ENCODE data around the gene ZMYND11.

The ZMYND11 gene

GRCh38 chr10:112246-112645 lies 23.0 kb upstream of the ZMYND11 start:
- no peak overlapping the region for H3K23ac ChIP-seq (ENCODE audit: low read length)
- no peak overlapping the region for H4K12ac ChIP-seq (ENCODE audit: low read depth, low read length)
- peak; percentile 88 to 91 for DNase-seq
- WGBS (ENCODE audit: extremely low coverage, insufficient coverage, insufficient read length) = no CpG with 5 or more reads among the region's 3 CpGs
- no peak overlapping the region for H3K4ac ChIP-seq (ENCODE audit: low read depth, low read length)
- H3K14ac ChIP-seq (ENCODE audit: low read length) = no peak overlapping the region
- no peak overlapping the region for H2AK5ac ChIP-seq (ENCODE audit: low read length)
- no peaks in the 10 kb centered on the region for H3K79me2 ChIP-seq (ENCODE audit: control insufficient read depth, insufficient read depth, low read length, poor library complexity)
- peak overlapping the region; percentile 52 for H3K9ac ChIP-seq (ENCODE audit: low read length)
- no peaks in the 10 kb centered on the region for H3K79me1 ChIP-seq (ENCODE audit: low read length)
- no peak overlapping the region for H3K4me3 ChIP-seq (ENCODE audit: low read depth, low read length)
- H3K4me2 ChIP-seq (ENCODE audit: low read length) = no peak overlapping the region
- no peaks in the 10 kb centered on the region for H3K36me3 ChIP-seq (ENCODE audit: control insufficient read depth in 1 of 2, insufficient read depth in 2 of 2, low read length in 2 of 2)
- no peak overlapping the region for H2BK5ac ChIP-seq (ENCODE audit: low read depth, low read length, poor library complexity)
- H4K8ac ChIP-seq (ENCODE audit: low read depth, low read length) = no peak overlapping the region
- no peak overlapping the region for H3K18ac ChIP-seq (ENCODE audit: low read length)
- no peak overlapping the region for H2AFZ ChIP-seq (ENCODE audit: insufficient read depth, low read length, poor library complexity)
- H3K9me3 ChIP-seq (ENCODE audit: insufficient read depth, low read depth, low read length) = peaks cover 3% of the 10 kb centered on the region
- H3K27ac ChIP-seq (ENCODE audit: low read depth, low read length) = no peak overlapping the region
- H2BK120ac ChIP-seq (ENCODE audit: insufficient read depth, low read length, poor library complexity) = no peak overlapping the region
- no peak overlapping the region for H4K91ac ChIP-seq (ENCODE audit: low read depth, low read length)
- H3K27me3 ChIP-seq (ENCODE audit: insufficient read depth, low read length) = no peaks in the 10 kb centered on the region
- peaks cover 0 to 2% of the 10 kb centered on the region in 2 experiments for H3K4me1 ChIP-seq (ENCODE audit: control insufficient read depth in 1 of 2, insufficient read depth in 2 of 2, low read length in 2 of 2)
- H2BK12ac ChIP-seq (ENCODE audit: low read length) = no peak overlapping the region

GRCh38 chr10:124874-125273 lies 10.4 kb upstream of the ZMYND11 start:
- H3K9ac ChIP-seq (ENCODE audit: low read length) = no peak overlapping the region
- H2BK12ac ChIP-seq (ENCODE audit: low read length) = no peak overlapping the region
- H3K18ac ChIP-seq (ENCODE audit: low read length) = no peak overlapping the region
- H3K9me3 ChIP-seq (ENCODE audit: insufficient read depth, low read depth, low read length) = no peaks in the 10 kb centered on the region
- H3K23ac ChIP-seq (ENCODE audit: low read length) = no peak overlapping the region
- no peak overlapping the region for H3K14ac ChIP-seq (ENCODE audit: low read length)
- DNase-seq = no peak
- no peak overlapping the region for H2BK5ac ChIP-seq (ENCODE audit: low read depth, low read length, poor library complexity)
- no peaks in the 10 kb centered on the region for H3K27me3 ChIP-seq (ENCODE audit: insufficient read depth, low read length)
- no peak overlapping the region for H3K4me2 ChIP-seq (ENCODE audit: low read length)
- H3K27ac ChIP-seq (ENCODE audit: low read depth, low read length) = no peak overlapping the region
- H3K79me1 ChIP-seq (ENCODE audit: low read length) = no peaks in the 10 kb centered on the region
- no peak overlapping the region for H4K8ac ChIP-seq (ENCODE audit: low read depth, low read length)
- H4K91ac ChIP-seq (ENCODE audit: low read depth, low read length) = no peak overlapping the region
- WGBS (ENCODE audit: extremely low coverage, insufficient coverage, insufficient read length) = no CpG with 5 or more reads among the region's 1 CpG
- no peak overlapping the region for H3K4ac ChIP-seq (ENCODE audit: low read depth, low read length)
- no peak overlapping the region for H2AFZ ChIP-seq (ENCODE audit: insufficient read depth, low read length, poor library complexity)
- no peak overlapping the region for H2BK120ac ChIP-seq (ENCODE audit: insufficient read depth, low read length, poor library complexity)
- H3K36me3 ChIP-seq (ENCODE audit: control insufficient read depth in 1 of 2, insufficient read depth in 2 of 2, low read length in 2 of 2) = no peaks in the 10 kb centered on the region
- H3K79me2 ChIP-seq (ENCODE audit: control insufficient read depth, insufficient read depth, low read length, poor library complexity) = no peaks in the 10 kb centered on the region
- peaks cover 0 to under 1% of the 10 kb centered on the region in 2 experiments for H3K4me1 ChIP-seq (ENCODE audit: control insufficient read depth in 1 of 2, insufficient read depth in 2 of 2, low read length in 2 of 2)
- no peak overlapping the region for H2AK5ac ChIP-seq (ENCODE audit: low read length)
- no peak overlapping the region for H3K4me3 ChIP-seq (ENCODE audit: low read depth, low read length)
- H4K12ac ChIP-seq (ENCODE audit: low read depth, low read length) = no peak overlapping the region

GRCh38 chr10:127612-128432 lies 7.4 kb upstream of the ZMYND11 start:
- Histone ChIP-seq H4K12ac (ENCODE audit: low read depth, low read length) (no peak overlapping the region), H2AFZ (ENCODE audit: insufficient read depth, low read length, poor library complexity) (no peak overlapping the region), H3K27me3 (ENCODE audit: insufficient read depth, low read length) (no peaks in the 10 kb centered on the region), H2BK12ac (ENCODE audit: low read length) (no peak overlapping the region), H4K8ac (ENCODE audit: low read depth, low read length) (no peak overlapping the region), H4K91ac (ENCODE audit: low read depth, low read length) (no peak overlapping the region), H3K23ac (ENCODE audit: low read length) (no peak overlapping the region), H2AK5ac (ENCODE audit: low read length) (no peak overlapping the region), H3K4me1 (ENCODE audit: control insufficient read depth in 1 of 2, insufficient read depth in 2 of 2, low read length in 2 of 2) (peaks cover 8 to 14% of the 10 kb centered on the region in 2 experiments), H3K14ac (ENCODE audit: low read length) (no peak overlapping the region), H3K9ac (ENCODE audit: low read length) (no peak overlapping the region), H3K4me3 (ENCODE audit: low read depth, low read length) (no peak overlapping the region), H2BK120ac (ENCODE audit: insufficient read depth, low read length, poor library complexity) (no peak overlapping the region), H2BK5ac (ENCODE audit: low read depth, low read length, poor library complexity) (no peak overlapping the region), H3K79me2 (ENCODE audit: control insufficient read depth, insufficient read depth, low read length, poor library complexity) (no peaks in the 10 kb centered on the region), H3K4me2 (ENCODE audit: low read length) (no peak overlapping the region), H3K36me3 (ENCODE audit: control insufficient read depth in 1 of 2, insufficient read depth in 2 of 2, low read length in 2 of 2) (no peaks in the 10 kb centered on the region), H3K79me1 (ENCODE audit: low read length) (no peaks in the 10 kb centered on the region), H3K4ac (ENCODE audit: low read depth, low read length) (no peak overlapping the region), H3K9me3 (ENCODE audit: insufficient read depth, low read depth, low read length) (no peaks in the 10 kb centered on the region), H3K27ac (ENCODE audit: low read depth, low read length) (no peak overlapping the region), H3K18ac (ENCODE audit: low read length) (no peak overlapping the region)
- WGBS (ENCODE audit: extremely low coverage, insufficient coverage, insufficient read length) = no CpG with 5 or more reads among the region's 9 CpGs
- peak in 1 of 2 donors; percentile 15 for DNase-seq

- Histone ChIP-seq H3K4me3 (ENCODE audit: low read depth, low read length) (no peak overlapping the region), H3K79me1 (ENCODE audit: low read length) (peaks cover 4% of the 10 kb centered on the region), H3K23ac (ENCODE audit: low read length) (no peak overlapping the region), H2AK5ac (ENCODE audit: low read length) (no peak overlapping the region), H3K9ac (ENCODE audit: low read length) (no peak overlapping the region), H3K18ac (ENCODE audit: low read length) (no peak overlapping the region), H3K4me1 (ENCODE audit: control insufficient read depth in 1 of 2, insufficient read depth in 2 of 2, low read length in 2 of 2) (peaks cover 9 to 15% of the 10 kb centered on the region in 2 experiments), H3K79me2 (ENCODE audit: control insufficient read depth, insufficient read depth, low read length, poor library complexity) (peaks cover 3% of the 10 kb centered on the region), H3K36me3 (ENCODE audit: control insufficient read depth in 1 of 2, insufficient read depth in 2 of 2, low read length in 2 of 2) (no peaks in the 10 kb centered on the region), H3K14ac (ENCODE audit: low read length) (no peak overlapping the region), H2AFZ (ENCODE audit: insufficient read depth, low read length, poor library complexity) (no peak overlapping the region), H4K8ac (ENCODE audit: low read depth, low read length) (no peak overlapping the region), H2BK5ac (ENCODE audit: low read depth, low read length, poor library complexity) (no peak overlapping the region), H2BK120ac (ENCODE audit: insufficient read depth, low read length, poor library complexity) (no peak overlapping the region), H3K9me3 (ENCODE audit: insufficient read depth, low read depth, low read length) (no peaks in the 10 kb centered on the region), H4K91ac (ENCODE audit: low read depth, low read length) (no peak overlapping the region), H3K27ac (ENCODE audit: low read depth, low read length) (no peak overlapping the region), H3K4ac (ENCODE audit: low read depth, low read length) (no peak overlapping the region), H2BK12ac (ENCODE audit: low read length) (no peak overlapping the region), H3K4me2 (ENCODE audit: low read length) (no peak overlapping the region), H4K12ac (ENCODE audit: low read depth, low read length) (no peak overlapping the region), H3K27me3 (ENCODE audit: insufficient read depth, low read length) (no peaks in the 10 kb centered on the region)
- peak in 1 of 2 donors; percentile 24 for DNase-seq
- WGBS (ENCODE audit: extremely low coverage, insufficient coverage, insufficient read length) = no CpG with 5 or more reads among the region's 4 CpGs
These were observed 5.4 kb upstream of the ZMYND11 start for GRCh38 chr10:129810-130209.
